Right hindlimb (tissue), 1 donor: ENCODE data around the gene KCND3.

Experiments used
- DNase-seq: peaks from one replicate; pipeline ENCODE4 v3.0.0-alpha.2; 2018

KCND3 gene

DNA sequence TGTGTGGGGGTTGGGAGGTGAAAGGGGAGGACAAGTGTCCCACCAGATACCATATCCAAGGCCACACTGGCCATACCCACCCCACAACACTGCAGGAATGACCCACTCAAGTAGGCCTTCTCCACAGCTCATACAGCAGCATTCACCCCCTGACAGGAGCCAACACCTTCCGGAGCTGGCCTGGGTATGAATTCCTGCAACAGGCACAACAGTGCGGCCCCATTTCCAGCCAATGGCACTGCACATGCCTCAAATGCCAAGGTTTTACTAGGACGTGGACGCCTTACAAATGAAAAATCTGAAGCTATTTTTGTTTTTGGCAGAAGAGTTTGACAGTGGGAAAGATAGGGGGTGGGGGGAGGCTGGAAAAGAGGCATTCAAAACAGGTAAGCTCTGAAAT, 2.0 kb downstream of the KCND3 start:
- DNase-seq = no peak

DNA sequence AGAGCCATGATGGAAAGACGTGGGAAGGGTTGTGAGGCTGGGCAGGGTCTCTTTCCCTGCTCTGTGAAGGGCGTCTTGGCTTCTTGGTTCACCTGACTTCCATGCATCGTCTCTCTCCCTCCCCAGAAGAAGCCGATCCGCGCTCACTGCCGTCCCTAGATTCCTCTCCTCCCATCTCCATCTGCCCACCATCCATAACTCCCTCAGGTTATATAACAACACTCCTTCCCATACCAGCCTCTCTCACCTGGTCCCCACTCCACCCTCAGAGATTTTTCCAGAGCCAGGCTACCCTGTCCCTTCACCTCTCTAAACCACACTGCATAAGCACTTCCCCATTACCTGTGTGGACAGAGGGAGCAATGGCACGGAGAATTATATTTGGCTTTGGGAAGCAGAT, 6.0 kb downstream of the KCND3 start:
- DNase-seq = no peak

DNA sequence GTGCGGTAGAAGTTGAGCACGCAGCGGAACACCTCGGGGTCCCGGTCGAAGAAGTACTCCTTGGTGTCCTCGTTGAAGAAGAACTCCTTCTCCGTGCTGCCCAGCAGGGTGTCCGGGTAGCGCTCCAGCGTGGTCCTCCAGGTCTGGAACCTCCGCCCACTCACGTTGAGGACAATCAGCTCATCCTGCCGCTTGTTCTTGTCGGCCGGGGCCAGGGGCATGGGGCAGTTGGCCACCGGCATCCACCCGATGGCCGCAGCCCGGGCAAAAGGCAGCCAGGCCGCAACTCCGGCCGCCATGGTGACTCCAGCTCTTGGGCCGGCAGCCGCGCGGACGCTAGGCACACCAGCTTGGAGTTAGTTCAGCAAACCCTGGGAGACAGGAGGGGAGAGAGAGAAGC, 7.0 kb downstream of the KCND3 start:
- no peak for DNase-seq

DNA sequence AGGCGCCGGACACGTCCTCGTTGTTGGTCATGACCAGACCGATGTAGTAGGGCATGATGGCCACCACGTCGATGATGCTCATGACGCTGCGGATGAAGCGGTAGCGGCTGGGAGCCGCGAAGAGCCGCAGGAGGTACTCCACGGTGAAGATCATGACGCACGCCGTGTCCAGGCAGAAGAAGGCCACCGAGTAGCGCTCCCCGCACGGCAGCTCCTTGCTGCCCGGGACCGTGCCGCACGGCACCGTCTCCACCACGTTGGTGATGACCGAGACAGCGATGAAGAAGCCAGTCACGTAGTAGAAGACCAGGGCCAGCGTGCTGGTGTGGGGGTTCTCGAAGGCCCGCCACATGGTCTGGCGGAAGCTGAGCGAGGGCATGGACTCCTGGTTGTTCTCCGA, 7.6 kb downstream of the KCND3 start:
- DNase-seq = no peak

DNA sequence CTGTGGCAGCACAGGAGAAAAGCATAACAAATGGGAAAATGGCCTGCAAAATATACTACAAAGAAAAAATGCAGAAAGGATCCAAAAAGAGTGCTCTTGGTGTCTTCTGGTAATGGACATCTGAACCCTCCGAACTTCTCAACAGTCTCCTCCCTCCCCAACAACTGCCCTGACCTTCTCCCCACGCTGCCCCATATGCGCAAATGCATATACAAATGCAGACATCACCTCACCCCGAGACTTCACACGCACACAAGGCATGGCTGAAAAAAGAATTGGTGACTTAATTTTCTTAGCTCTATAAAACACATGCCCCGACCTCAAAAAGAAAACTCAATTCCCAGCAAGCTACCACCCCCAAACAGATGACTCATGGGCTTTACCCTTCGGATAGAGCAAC, 8.4 kb downstream of the KCND3 start:
- DNase-seq = no peak

DNA sequence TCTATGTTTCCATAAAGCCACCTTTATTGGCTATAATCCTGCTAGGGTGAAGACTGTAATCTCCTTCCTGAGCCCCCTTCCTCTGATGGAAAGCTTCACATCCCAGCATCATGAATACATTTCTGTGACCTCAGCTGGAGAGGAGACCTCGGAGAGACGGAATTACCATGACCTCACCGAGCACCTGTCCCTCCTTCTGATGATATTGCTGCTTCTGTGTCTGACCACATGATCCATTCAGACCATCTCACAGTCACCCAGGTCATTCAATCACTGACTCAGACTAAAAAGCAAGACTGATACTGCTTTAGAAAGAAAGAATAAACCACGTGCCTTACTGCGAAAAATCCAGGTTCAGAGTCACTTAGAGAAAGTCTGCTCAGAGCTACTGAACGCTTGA, 8.8 kb downstream of the KCND3 start:
- DNase-seq = no peak

DNA sequence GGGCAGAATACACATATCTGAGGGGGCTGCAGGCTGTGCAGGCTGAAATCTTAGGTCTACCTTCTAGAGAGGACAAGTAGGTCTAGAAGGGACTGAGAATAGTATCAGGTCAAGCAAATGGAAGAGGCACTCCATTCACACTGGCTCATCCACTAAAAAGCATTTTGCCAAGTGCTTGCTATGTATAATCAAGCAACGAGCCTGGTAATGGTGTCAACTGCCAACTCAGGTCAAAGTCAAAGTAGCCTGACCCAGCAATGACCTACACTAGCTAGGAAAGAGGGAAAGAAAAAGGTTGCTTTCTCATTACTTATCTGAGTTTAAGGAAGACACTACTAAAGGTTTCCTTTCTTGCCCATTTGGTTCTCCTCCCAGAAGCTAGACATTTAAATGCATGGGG, 10.8 kb downstream of the KCND3 start:
- no peak for DNase-seq

DNA sequence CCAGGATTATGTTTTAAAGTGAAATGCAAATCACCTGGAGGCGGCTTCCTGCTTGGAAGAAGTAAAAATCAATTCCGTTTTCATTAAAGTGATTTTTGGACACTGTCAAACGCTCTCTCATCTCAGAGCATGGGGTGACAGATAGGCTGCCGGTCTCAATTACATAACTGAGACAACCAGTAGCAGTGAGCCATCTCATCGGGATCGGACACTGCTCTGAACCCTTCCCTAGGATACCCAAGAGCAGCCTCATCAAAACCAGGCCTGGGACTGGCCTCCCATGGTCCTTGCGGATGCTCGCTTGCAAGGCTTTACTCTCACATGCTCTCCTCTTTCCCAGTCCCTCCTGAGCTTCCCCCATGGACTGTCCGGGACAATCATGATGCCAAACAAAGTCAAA, 12.1 kb downstream of the KCND3 start:
- DNase-seq = no peak

DNA sequence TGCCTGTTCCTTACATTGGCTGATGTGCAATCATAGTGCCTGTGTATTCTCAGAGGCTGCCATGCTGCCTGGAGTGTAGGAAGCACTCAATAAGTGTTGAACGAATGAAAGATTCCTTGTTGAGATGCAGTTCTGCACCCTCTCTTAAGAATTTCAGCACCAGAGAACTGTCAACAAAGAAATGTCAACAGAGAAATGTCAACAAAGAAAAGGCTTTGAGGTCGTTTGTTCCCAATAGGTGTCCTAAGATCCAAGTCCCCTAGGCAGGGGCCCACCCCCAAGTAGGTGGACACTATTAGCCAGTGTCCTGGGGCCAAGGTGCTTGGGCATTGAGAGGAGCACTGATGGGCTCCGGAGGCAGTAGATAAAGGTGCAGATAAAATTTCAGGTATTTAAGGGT, 12.6 kb downstream of the KCND3 start:
- no peak for DNase-seq

DNA sequence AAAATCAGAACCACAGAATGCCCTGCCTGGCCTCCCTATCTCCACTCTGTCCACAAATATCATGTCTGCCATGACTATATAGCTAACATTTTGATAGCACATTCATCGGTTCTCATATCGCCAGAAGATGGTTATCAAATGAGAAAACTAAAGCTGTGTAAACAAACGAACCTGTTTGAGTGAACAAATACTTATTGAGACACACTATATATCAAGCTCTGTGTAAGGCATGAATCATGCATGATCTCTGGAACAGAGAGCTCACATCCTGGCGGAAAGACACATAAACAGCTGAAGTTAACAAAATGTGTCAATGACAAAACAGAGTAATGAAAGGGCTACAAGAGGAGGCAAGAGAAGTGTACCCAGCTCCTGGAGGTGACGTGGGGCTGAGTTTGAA, 13.1 kb downstream of the KCND3 start:
- no peak for DNase-seq

DNA sequence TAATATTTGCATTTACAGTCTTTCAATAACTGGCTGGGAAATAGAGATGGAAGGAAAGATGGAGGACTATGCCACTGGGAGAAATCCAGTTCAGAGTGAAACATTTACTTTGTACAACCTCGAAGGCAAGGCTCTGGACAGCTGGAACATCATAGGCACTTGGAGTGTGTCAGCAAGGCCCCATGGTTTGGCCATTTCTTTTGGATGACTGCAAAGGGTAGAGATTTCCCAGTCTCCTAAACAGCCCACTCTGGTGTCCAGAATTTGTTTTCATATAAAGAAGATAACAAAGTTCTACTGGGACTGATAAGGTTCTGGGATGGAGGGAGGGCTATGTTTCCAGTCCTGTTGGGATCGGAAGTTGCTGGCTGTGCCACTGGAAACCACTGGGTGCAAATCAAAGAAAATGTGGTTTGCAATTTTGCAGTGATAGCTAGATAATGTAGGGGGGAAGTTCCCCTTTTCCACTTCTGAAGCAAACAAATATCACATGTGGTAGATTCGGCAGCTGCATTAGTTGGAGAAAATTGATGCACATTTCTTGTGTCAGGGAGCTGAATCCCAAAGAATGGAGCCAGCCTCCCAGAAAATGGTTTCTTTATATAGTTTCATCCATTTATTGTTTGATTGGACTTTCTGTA, 16.2 kb downstream of the KCND3 start:
- no peak for DNase-seq

DNA sequence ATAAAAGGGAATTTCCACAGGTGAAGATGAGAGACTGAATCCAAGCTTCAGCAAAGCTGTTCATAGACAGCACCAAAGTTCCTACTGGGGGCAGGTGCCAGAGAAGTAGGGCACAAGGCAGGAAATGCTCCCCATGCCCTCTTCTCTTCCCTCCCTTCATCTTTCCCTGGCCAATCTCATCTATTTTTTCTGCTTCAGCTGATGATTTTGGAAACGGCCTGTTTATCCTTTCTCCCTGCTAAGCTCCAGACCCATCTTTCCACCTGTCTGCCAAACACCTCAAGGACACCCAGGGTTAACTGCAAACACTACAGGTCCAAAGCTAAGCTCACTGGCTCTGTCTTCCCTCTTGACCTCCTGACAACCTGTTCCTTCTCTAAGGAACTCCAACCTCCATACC, 18.1 kb downstream of the KCND3 start:
- no peak for DNase-seq

DNA sequence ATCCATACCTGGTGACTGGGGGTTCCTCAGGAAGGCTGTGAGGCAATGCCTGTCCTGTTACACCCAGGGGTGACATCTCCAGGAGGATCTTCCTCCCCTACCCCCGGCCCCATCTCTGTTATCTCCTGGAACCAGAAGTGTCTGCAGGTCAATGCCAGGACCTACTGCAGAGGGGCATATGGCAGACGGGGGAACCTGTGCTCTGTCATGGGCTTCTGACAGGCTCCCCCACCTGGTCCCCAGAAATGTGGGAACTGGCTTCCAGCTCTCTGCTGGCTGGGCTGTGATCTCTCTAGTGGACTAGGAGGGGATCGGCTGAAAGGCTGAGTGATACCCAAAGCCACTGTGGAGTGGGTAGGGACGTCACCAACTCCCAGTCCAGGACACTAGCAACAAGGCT, 21.0 kb downstream of the KCND3 start:
- DNase-seq = no peak

DNA sequence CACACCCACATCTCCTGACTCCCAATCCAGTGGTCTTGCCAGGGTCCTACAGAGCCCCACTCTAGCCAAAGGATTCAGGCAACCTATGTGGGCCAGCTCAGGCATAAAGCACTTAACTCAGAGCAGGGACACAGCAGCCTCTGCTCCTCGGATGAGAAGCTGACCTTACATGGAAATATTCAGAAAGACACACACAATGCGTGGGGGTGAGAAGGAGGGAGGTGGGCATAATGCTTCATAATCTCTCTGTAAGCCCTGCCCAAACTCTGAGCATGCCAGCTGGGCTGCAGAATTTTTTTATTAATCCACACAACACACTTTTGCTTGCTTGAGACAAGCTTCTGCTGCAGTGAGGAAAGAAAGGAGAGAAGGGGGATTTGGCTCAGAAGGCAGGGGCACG, 21.6 kb downstream of the KCND3 start:
- DNase-seq = no peak

DNA sequence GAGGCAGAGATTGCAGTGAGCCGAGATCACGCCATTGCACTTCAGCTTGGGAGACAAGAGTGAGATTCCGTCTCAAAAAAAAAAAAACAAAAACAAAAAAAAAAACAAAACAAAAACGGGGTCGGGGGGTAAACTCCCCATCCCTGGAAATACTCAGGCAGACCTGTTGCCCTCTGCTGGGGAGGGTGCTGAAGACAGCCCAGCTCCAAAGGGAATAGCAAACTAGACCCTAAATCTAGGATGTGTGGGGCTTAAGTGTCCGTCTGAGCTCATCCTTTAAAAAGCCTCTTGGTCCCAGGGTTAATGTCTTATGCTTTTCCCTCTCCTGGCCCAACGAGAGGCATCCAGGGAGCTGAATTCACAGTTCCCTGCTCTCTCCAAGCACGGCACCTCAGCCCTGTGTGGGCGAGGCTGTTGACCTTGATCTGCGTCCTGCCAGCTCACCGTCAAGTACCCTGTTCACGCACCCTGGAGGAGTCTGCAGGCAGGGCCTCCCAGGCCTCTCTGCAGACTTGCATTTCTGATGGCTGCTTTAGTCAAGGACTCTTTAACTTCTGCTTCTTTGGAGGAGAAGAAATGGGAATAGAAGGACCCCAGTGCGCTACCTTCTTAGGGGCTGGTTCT, 22.3 kb downstream of the KCND3 start:
- DNase-seq = no peak

DNA sequence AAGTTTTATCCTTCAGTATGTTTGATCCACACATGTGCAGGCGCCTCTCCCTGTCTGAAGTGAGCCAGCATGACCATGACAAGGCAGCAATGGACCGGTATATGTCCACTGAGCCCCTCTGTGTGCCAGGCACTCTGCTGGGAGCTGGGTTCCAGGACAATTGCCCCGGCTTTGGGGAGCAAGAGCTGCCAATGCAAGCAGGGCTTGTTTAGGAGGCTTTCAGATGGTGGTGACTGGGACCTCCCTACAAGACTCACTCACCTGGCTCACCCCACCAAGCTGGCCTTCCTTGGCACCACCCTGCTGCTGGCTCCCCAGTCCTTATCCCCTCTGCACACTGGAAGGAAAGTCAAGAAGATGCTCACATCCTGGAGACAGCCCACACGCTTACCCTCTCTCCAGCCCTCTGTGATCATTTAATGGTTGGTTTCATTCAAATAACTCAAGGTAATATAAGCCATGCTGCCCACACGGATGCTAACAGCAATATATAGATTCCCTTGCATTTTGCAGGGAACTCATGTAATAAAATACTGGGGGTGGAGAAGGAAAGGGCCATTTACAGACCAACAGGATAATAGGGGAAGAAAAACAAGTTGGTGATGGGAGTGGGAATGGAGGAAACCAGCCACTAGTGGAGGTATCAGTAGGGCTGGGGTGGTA, 23.6 kb downstream of the KCND3 start:
- no peak for DNase-seq

DNA sequence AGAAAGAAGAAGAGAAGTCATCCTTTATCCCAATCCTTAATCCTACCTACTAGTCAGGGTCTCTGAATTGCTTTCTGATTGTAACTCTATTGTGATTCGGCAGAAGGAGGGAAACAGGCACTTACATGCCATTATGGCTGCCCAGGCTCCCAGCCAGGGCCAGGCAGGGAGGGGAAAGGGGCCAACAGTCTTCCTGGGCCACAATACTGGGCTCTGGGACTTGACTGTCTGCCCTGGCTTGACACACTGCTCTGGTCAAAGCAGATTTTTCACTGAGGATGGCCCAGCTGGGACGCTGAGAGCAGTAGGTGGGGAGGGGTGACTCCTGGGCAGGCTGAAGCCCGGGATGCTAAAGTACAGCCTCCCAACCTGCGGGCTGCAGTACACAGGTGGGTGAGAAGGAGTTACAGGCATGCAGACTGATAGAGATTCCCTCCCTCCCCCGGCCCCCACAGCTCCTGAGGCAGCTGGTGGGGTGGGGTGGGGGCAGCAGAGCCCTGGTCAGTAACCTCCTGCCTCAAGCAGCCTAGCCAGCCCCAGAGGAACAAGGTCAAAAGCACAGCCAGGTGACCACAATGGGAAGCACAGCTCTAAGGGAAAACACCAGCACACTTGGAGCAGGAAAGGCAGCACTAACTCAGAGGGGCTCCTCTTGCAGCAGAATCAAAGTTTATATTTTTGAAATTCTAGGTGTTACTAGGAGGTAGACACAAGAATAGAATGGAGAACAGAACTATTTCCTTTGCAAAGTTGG, 25.3 kb downstream of the KCND3 start:
- no peak for DNase-seq

DNA sequence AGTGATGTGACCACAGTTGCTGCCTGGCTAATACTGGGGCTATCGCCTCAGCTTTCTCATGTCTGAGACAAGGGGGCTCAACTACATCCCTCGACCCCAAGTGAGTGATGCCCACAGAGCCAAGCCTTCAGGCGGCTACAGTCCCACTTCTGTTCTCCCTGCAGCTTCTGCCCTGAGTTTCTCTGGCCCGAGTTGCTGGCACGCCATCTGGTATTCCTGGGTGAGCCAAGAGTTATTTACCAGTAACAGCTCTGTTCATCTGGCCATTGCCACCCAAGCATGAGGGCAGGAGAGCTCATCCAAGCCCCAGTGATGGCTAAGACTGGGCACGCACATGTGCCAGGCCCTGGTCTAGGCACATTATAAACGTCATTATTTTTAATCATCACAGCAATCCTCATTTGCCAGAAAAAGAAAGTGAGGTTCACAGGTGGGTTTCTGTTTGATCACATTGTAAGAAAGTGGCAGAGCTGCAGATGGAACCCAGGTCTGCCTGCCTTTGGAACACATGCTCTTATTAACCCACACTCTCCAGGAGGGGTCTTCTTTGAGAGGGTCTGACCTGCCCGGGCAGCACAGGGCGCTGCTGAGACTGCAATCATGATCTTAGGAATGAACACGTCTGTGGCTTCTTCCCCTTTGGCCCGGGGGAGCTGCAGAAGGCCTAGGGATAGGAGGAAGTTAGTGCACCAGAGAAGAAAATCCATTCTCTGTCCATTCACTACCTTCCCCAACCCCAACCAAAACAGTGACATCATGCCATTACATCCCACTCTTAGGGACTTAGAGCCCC, 27.5 kb downstream of the KCND3 start:
- DNase-seq = no peak

DNA sequence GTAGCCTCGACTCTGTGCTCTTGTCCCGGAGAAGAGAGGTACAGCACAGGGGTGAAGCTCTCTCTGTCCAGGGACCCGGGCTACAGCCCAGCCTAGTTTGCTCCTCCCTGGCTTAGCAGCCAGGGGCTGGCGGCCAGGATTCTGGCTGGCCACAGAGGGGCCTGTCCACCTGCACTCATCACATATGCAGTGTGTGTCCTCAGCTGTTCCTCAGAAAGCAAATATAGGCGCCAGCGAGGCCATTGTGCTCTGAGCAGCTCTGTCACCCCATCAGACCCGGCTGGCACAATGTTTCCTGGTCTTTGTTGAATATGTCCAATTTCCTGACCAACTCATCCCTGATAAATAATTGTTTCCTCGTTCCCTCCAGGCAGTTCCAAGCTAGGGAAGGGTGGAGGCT, 28.5 kb downstream of the KCND3 start:
- no peak for DNase-seq

DNA sequence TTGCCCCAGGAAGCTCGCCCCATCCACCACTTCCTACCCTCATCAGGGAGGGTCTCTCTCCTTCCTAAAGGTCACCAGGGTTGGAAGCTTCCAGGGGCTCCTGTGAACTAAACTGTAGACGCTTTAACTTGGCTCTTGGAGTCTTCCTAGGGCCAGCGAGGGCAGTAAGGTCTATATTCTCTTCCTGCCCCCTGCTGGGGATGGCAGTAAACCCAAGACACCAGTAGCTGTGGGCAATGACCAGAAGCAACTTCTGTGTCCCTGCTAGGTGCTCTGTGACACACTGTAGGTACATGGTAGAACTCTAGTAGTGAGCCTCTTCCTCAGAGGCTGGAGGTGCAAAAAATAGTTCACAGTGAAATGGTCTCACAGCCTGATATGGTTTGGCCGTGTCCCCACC, 30.0 kb downstream of the KCND3 start:
- no peak for DNase-seq

DNA sequence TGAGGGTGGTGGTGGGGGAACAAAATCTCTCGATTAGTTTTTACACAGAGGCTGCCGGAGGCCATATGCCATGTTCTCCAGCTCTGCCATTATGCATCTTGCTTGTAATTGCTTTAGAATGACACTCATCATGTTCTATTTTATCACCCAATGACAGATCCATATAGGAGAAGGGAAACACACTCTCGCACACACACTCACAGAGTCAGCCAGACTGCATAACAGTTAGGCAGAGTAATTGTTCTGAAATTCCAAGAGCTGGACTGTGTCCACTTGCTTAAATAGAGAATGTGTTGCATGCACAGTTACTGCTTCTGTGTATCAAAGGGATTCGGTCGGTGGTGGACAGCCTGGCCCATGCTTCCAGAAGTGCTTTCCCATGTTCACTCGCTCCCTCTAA, 30.6 kb downstream of the KCND3 start:
- DNase-seq = no peak

DNA sequence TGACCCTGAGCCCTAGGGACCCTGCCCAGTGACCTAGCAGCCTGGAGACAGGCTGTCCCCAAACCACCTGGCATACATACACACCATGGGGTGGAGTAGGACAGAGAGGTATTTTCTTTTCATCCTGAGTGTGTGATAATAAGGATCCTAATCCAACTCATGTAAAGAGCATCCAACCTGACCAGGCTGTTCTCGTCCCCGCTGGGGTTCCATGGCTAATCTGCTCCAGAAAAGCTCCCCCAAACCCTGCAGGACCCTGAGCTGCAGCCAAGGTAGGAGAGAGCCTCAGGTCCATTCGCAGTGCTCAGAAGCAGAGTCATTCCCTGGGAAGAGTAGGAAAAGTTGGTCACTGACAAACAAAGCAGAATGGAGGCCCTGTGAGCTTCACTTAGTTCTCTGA, 31.4 kb downstream of the KCND3 start:
- no peak for DNase-seq

DNA sequence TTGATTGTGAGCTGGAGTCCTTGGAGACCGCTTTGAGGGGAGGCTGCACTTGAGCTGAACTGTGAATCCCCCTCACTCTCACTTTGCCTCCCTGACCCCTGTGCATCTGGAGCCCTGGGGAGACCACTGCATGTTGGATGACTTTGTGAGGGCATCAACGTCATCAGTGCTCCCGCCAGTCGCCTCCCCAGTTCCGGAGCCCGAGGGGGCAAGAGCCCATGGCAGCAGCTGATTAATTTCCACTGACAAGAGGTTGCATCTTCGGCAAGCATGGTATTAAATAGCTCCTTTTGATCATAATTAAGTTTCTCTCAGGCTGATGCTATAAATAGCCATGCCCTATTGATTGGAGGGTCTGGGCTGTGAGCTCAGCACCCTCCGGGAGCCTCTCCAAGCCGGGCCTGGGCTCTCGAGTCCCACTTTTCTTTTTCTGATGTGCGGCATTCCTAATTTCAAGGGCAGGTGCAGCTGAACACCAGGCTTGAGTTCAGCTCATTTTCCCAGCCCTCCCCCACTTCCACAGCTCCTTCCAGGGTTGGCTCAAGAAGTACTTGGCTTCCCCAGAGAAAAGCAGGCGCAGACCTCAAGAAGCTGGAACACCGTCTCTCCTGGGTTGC, 33.2 kb downstream of the KCND3 start:
- no peak for DNase-seq
